Fibroblast of the aortic adventitia (primary cell): ENCODE measurements around the gene COL10A1. TPM values are rescaled to one million over a fixed set of nuclear protein-coding genes. Genes with fewer than 3 reads are reported as not detected.

Experiments used
- DNase-seq: peaks from one replicate; pipeline ENCODE4 v3.0.0-alpha.2; 2010; ENCODE audit warnings: low read depth
- H3K4me3 ChIP-seq: 2 replicates; pipeline ENCODE4 v1.5.1; 2011; ENCODE audit warnings: low read depth, mild to moderate bottlenecking, control low read depth, low read length, moderate library complexity
- CTCF ChIP-seq: IDR thresholded peaks from 2 replicates; pipeline ENCODE4 v1.5.1; 2011; ENCODE audit warnings: mild to moderate bottlenecking, low read length, control low read depth, inconsistent platforms; ENCODE audit not compliant: insufficient read depth
- total RNA-seq: library from RNA; depleted of rRNA; stranded (reverse); fragments of >200 nt; gene quantifications from 2 replicates; pipeline ENCODE4 v1.2.3, GENCODE V29; 2012; ENCODE audit warnings: low replicate concordance

The COL10A1 gene
- total RNA-seq, 1 donor = not detected

GRCh38 chr6:116152620-116153019 is 26.7 kb upstream of the COL10A1 start:
- TF ChIP-seq CTCF = no peak

GRCh38 chr6:116145803-116146675 is 20.1 kb upstream of the COL10A1 start:
- DNase-seq = no peak
- no peak overlapping the region for H3K4me3 ChIP-seq
- no peak for TF ChIP-seq CTCF

More at GRCh38 chr6:116152620-116153019, 26.7 kb upstream of the COL10A1 start:
- DNase-seq = peak; percentile 10
- H3K4me3 ChIP-seq = no peak overlapping the region

GRCh38 chr6:116144605-116145004 is 18.7 kb upstream of the COL10A1 start:
- peak; percentile 61 for DNase-seq
- TF ChIP-seq CTCF = no peak
- H3K4me3 ChIP-seq = no peak overlapping the region

- DNase-seq = no peak
- no peak for TF ChIP-seq CTCF
- H3K4me3 ChIP-seq = no peak overlapping the region
Measured at GRCh38 chr6:116139917-116140316, 14.0 kb upstream of the COL10A1 start.

GRCh38 chr6:116136933-116137340 is 11.0 kb upstream of the COL10A1 start:
- DNase-seq = no peak
- no peak overlapping the region for H3K4me3 ChIP-seq
- TF ChIP-seq CTCF = no peak

GRCh38 chr6:116136373-116136772 is 10.4 kb upstream of the COL10A1 start:
- DNase-seq = no peak
- H3K4me3 ChIP-seq = no peak overlapping the region
- TF ChIP-seq CTCF = no peak

- TF ChIP-seq CTCF = no peak
- no peak overlapping the region for H3K4me3 ChIP-seq
- no peak for DNase-seq
Measured at GRCh38 chr6:116133453-116133852, 7.5 kb upstream of the COL10A1 start.
